Measurements from ENCODE around the gene DGCR6L.
A peak's percentile ranks its signal among the peaks of the same experiment; 100 is the strongest.
"Not testable (repeated sequence)": the region's sequence is repeated elsewhere in the genome, so short reads cannot be mapped to it uniquely, and the experiment has no call there.

Gene DGCR6L

DNA sequence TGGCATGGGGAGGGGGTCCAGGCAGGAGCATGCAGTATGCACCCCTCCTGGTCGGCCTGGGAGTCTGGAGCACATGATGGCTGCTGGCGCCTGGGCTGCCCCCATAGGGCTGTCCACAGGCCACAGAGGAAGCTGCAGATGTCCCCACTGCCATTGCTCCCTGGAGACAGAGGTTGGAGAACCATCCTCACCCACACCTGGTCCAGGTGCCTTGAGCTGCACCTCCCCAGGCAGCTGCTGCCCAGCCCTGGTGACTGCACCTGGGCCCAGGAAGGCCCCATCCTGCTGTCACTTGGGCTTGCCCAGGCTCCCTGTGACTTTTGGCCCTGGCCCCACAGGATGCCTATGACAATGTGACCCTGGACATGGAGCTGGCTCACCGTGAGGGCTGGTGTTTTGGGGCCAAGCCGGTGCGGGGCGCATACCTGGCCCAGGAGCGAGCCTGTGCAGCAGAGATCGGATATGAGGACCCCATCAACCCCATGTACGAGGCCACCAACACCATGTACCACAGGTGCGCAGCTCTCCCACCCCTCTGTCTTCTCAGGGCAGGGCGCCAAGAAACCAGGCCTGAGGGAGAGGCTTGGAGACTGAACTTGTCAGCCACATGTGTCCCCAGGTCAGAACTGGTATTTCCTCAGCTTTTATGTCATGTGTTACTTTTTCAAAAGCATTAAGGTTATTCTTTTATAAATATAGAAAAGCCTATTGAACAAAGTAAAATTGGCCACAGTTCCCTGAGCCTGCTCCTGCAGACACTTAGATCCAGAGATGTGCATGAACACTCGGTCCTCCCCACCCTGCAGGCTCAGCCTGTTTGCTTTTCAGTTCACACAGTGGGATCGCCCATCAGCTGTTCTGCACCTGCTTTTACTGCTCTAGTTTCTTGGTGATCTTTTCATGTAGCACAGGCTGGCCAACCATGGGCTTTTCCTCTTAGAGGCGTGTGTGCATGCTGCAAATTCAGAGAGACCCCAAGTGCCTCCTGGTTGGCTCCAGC lies 12.1 kb downstream of the DGCR6L start:
- not testable (repeated sequence) for DNase-seq

DNA sequence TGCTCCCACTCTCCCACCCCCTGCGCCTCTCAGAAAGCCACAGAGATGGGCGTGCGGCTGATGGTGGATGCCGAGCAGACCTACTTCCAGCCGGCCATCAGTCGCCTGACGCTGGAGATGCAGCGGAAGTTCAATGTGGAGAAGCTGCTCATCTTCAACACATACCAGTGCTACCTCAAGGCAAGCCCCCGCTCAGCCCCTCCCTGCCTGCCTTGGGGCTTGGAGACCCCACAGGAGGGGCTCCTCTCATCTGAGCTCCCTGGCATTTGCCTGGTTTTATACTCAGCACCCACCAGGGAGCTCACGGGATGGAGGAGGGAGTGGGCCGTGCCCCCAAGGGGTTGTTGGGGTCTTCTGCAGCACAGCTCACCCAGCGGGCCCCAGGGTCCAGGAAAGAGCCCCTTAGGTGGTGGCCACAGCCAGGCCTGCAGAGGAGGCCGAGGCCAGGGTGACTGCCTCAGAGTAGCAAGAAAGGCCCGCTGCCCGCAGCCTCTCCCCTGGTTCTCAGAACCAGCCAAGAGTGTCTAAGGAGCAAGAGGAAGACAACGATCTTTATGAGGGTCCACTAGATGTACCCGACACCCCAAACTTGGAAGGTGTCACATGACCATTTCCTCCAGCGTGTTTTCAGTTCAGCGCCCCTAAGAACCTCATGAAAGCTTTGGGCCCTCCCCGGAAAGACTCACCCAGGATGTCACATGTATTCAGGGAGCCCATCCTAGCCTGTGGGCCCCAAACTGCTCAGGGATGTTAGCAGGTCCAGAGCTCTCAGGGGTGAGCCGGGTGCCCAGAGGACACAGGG lies 13.0 kb downstream of the DGCR6L start:
- not testable (repeated sequence) for DNase-seq

DNA sequence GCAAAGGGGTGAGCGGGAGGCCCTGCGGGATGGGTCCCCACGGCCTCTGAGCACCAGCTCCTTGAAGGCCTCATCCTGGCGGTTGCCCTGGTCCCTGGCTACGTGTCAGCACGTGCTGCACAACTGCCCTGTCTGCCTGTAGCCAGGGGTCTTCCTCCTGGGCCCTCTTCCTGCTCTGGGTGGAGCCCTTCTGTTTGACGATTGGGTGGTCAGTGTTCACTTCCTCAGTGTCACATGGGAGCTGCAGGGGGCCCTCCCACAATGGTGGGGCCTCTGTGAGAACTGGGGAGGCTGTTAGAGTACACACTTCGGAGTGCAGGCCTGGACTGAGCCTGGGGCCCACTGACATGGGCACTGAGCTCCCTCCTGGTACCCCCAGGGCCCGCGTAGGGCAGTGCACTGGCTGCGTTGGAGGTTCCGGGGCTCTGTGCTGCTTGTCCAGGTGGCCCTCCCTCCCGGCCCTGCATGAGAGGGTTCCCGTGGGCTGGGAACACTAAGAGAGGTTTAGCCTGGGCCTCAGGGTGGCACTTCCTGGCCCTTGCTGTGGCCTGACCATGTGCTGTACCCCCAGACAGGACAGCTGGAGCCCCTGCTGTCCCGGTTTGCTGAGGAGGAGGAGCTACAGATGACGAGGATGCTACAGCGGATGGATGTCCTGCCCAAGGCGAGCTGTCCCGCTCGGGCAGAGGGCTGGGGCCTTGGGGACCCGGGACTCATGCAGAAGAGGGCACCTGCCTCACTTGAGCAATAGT lies 13.8 kb downstream of the DGCR6L start:
- no peak for DNase-seq

DNA sequence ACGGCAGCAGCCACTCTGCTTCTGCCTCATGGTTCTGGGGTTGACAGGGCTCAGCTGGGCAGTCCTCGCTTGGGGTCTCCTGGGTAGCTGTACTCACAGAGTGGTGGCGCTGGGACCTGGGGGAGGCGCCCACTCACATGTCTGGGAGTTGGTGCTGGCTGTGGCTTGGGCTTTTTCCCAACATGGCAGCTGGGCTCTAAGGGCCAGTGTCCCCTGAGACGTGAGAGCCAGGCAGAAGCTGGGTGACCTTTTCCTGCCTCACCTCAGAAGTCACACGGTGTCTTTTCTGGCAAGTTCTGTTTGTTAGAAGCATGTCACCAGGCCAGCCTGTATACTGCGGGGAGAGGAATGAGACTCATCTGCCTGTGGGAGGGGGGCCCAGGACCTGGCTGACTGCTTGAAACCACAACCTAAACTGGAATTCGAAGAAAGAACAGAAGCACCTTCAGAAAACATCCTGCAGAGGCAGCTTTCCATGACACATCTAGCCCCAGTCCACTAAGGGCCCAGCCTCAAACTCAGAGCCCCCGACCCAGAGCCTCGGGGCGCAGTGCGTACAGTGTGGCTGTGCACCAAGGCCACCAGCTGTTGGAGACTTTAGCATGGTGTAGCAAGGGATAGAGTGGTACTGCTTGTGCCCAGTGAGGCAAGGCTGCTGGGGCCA lies 14.5 kb downstream of the DGCR6L start:
- DNase-seq, result not testable (repeated sequence)

DNA sequence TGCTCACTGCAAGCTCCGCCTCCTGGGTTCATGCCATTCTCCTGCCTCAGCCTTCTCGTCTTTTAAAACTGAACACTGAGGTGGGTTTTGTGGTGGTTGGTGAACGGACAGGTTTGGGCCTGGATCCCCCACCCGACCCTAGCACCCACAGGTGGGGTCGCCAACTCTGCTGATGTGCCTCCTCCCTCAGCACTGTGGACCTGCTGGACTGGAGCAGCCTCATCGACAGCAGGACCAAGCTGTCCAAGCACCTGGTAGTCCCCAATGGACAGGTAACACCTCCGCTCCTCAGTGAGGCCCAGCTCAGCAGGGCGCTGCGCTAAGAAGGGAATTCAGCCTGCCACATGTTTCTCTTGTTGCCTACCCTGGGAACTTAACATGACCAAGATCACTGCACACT lies 15.2 kb downstream of the DGCR6L start:
- DNase-seq, result no peak

DNA sequence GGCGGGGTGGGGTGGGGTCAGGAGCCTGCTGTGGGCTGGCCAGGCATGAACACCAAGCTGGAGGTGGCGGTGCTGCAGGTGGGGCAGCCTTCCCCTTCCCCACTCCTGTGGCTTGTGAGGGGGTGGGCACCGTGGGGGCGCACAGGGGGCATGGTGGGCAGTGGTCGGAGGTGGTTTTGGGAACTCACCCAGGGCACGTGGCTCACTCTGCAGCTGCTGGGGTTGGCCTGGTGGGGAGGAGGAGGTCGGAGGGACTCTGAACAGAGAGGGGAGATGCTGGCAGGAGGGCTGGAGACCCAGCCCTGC lies 16.7 kb downstream of the DGCR6L start:
- not testable (repeated sequence) for DNase-seq

DNA sequence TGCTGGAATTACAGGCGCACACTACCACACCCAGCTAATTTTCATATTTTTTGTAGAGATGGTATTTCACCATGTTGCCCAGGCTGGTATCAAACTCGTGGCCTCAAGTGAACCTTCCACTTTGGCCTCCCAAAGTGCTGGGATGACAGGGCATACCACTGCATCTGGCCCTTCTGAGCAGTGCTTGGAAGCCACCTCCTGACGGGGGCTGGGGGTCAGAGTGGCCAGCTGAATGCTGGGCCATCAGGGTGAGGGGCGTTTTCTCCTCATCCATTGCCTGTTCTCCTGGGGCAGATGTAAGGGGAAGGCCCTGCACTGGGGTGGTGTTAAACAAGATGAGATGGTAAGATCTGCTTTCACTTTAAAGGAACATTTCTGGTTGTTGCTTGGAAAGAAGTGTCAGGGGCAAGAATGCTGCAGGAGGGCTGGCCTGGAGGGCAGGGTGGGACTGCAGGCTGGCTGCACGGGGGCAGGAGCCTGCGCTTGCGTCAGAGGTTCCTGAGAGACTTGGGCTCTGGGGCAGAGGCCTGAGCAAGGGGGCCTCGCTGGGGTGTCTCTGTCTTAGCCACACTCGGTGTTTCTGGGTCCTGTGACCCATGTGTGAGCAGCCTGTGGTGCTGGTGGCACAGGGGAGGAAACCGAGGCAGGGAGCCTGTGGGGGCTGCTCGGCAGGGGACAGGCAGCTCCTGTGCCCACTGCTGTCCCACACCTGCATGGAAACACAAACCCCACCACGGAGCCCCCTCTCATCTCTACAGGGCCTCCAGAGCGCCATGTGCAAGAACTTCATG lies 17.2 kb downstream of the DGCR6L start:
- no peak for DNase-seq

DNA sequence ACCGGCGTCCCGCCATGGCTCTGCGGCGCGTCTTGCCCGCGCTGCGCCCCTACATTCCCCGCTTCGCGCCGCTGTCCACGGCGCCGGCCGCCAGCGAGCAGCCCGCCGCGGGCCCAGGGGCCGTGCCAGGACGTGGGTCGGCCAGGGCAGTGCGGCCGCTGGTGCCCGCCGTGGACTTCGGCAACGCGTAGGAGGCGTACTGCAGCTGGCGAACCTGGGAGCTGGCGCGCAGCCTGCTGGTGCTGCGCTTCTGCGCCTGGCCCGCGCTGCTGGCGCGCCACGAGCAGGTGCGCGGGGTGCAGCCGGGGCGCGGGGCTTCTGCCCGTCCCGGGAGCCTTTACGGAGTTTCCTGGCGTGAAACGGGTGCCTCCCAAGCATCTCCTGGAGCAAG lies 20.1 kb downstream of the DGCR6L start:
- no peak for DNase-seq

DNA sequence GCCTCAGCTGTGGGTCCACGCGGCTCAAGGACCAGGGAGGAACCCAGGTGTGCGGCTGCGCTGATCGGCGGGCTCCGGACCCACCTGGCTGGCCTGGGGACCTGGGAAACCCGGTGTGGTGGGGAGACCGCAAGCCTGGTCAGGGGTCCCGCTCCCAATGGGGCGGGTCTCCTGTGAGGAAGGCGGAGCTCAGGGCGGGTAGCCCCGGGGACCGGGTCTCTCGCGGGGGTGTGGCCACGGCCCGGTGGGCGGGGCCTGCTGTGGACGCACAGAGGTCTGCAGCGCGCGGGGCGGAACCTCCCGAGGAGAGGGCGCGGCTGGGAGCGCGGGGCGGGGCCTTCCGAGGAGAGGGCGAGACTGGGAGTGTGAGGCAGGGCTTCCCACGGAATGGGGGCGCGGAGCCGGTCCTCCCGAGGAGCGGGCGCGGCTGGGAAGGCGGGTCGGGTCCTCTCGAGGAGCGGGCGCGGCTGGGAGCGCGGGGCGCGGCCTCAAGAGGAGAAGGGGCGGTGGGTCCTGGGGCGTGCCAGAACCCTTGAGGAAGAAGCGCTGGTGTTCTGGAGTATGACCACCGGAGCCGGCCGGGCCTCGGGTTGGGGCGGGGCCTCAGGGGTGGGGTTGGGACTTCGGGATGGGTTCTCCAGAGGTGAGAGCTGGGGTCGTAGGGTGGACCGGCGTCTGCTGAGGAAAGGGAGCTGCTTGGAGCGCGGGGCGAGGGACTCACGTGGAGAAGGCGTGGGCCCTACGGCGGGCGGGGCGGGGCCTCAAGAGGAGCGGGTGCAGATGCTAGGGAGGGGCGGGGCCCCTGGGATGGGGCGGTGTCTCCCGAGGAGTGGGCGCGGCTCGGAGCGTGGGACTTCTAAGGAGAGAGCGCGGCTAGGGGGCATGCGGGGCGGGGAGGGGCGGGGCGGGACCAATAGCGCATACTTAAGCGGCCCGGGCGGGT lies 20.8 kb downstream of the DGCR6L start:
- DNase-seq, result peak; percentile 93

DNA sequence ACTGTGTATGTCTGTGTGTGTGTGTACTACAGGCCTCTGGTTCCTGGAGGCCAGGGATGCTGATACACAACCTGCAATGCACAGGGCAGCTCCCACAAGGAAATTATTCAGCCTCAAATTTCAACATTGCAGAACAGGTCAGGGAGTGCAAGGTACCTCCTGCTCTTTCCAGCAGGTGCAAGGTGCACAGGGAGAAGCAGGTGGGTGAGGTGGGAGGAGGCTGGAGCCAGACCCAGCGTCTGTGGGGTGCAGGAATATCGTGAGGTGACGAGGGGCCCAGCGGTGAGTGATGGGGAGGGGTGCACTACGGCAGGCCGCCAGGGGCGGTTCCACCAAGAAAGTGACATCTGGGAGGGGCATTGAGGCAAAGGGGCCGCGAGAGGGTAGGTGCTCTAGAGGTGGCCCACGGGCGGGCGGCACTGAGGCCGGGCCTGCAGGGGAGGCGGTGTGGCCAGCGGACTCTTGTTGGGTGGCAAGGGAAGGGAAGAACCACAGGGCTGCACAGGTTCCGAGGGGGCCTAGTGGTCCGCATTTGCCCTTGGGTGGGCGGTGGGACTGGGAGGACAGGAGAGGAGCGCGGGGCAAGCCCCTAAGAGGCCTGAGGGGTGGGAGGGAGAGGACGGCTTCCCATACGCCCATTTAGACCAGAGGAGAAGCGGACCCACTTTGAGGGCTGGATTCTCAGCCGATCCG lies 21.6 kb downstream of the DGCR6L start:
- no peak for DNase-seq

DNA sequence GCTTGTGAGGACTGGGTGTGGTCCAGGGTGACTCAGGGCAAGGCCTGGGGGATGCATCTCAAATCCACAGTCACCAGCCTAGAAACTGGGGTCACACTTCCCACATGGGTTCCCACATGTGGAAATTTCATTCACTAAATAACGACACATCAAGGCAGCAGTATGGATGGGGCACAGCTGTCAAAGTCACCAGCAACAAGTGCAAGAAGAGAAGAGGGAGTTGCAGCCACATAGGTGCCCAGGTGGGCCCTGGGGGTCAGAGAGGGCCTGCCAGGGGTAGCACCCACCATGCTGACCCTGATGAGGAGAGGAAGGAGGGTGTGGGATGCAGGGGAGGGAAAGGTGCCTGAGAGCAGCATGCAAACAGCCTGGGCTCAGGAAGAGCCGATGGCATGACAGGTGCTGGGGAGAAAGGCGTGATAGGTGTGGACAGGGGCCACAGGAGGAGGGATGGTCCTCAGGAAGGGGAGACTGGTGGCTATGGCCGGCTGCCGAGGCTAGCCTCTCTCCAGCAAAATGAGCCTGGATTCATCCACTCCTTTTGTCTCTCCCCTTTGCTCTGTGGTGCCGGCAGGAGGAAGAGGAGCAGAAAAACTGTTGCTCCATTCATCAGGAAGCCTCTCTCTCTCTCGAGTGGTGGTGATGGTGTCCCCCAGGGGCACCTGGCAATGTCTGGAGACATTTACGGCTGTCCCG lies 22.3 kb downstream of the DGCR6L start:
- DNase-seq, result no peak

DNA sequence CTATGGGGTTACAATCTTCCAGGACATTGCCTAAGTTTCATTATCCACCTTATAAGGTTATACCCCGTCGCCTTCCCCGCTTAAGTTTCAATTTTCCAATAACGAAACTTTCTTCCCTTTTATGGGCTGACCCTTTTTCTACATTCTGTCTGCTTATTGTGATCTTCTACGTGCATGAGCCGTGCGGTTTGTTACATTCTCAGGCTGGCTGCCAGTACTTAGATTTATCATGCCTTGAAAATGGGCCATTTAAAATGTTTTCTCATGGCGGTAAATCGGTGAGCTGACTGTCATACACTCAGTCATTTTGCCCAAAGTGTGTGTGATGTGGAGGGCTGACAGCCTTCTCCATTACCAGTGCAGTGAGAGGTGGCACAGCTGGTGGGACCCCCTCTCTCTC lies 23.3 kb downstream of the DGCR6L start:
- no peak for DNase-seq

DNA sequence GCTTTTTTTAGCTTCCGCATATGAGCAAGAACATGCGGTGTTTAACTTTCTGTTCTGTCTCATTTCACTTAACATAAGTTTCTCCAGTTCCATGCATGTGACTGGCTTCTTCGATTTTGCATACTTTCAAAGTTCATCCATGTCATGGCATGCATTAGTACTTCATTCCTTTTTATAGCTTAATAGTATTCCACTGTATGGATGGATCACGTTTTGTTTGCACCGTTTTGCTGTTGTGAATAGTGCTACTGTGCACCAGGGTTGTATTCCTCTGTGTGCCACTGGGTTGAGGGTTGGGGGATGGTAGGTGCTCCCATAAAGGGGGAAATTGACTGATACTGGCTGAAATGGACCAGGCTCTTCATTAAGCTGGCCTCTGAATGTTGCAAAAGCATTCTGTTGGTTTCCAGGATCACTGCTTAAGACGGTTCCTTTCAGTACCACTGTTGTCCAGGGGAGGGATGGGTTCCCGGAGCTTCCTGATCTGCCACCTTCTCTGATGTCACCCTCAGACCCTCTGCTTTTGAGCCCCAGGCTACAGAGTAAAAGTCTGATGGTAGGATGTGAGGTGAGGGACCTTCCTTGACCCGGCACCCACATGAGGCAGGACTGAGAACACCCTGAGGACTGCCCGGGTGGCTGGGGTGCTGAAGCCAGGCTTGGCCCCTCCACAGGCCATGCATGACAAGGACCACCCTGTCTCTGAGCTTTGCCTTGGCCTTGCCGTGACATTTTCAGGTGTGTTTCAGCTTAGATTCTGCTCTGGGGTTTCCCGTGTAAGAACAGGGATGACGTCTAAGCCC lies 24.4 kb downstream of the DGCR6L start:
- no peak for DNase-seq

DNA sequence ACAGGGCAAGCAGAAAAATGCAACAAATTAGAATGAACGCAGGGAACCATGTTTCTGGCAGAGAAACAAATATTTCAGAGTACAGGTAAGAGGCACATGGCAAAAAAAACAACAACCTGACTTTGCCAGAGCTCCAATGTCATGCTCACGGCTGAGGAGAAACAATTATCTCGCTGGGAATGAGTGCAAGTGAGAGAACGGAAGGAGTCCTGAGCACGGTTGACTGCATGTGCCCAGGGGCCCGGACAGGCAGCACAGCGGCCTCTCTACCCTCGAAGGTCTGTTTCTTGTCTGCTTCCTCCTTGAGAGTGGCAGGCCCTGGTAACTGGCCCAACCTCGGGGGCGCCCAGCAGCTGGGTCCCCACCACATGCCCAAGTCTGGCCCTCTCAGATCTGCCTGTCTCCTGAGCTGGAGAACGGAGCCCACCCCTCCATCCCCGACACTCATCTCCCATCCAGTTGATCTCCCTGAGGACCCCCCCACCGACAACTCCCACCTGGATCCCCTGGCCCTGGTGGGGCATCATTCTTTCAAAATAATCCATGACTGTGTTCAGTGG lies 27.1 kb downstream of the DGCR6L start:
- no peak for DNase-seq

DNA sequence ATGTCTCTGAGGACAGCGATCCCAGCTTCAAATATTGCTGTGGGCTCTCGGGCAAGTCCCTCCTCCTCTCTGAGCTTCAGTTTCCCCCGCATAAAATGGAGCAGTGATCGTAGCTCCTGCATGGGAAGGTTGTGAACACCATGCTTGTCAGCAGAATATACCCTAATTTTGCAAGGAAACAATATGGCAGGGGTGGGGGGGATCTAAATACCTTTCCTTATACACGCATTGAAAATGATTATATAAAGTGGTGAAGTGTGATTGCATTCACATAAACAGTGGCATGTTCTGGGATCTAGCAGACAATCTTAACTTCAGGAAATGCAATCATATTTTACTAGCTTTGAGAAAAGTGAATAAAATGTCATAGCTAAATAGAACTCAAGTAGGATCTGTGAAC lies 27.8 kb downstream of the DGCR6L start:
- no peak for DNase-seq

DNA sequence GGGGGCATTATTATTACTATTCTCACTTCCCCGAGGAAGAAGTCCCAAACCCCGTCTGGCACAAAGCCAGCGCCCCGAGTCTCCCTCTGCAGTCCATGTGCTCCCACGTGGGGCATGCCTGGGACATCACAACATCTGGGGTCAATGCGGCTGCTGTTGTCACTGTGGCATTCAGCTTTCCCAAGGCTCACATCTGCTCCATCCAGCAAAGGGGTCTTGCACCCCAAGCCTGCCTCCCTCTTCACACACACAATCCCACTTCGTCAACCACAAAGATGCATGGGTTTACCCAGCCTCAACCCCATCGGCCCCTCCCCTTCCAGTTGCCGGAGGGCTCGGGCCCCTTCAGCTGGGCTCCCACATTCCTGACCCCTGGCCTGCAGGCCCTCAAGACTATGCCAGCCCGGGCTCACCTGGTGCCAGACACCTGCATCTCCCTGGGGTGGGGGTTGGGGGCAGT lies 28.2 kb downstream of the DGCR6L start:
- DNase-seq, result no peak

DNA sequence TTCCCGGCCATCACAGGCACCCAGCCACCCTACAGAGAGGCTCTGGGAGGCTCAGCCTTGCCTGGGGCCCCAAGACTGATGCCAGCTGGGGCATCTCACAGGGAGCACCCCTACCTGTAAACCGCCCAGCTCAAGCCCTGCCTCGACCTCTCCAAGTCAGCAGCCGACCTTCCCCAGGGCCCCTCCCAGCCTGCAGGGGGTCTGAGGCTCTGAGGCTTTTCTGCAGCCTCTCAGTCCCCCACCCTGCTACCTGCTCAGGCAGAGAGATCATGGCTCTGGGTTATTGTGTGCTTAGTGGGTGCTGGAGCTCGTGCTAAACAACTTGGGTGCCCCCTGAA lies 28.6 kb downstream of the DGCR6L start:
- DNase-seq, result no peak

DNA sequence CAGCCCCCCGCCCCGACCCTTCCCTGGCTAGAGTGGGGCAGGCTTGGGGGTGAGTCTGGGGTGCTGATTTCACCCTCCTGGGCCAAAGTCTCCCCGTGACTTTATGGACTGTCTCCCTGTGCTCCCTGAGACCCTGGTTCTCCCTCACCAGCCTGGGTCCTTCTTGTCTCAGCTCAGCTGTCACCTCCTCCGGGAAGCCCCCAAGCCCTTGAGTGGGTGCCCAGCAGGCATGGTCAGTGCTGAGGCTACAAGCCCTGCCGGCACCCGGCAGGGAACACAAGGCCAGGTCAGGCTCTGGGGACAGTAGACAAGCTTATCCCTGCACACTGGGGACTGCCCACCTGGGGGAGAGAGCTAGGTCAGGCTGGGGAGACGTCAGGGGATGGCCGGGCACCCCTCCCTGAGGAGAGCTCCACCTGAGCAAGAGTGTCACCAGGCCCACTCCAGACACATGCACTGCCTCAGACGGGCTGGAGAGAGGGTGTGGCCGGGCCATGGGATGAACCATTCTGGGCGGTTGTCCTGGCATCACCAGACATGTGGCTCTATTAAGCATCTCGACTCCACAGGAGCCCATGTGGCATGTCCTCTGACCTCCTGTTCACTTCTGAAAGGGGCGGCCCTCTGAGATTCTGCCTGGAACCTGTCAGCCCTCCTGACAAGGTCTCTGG lies 29.1 kb downstream of the DGCR6L start:
- DNase-seq, result no peak

Measured in stimulated activated naive CD4-positive, alpha-beta T cell treated with Interleukin-2 at 50 U/mL for 16 hours (primary cell).